IPS-18c (cell line): ENCODE results near the gene HOXC5.
A peak's percentile ranks its signal among the peaks of the same experiment; 100 is the strongest.

Experiments used
- H3K4me3 ChIP-seq: 2 replicates; pipeline ENCODE4 v1.7.0; 2013; ENCODE audit warnings: low read depth, mild to moderate bottlenecking, low read length, moderate library complexity; ENCODE audit not compliant: insufficient read depth
- H3K9me3 ChIP-seq: one replicate; pipeline ENCODE4 v1.6.1; 2013; ENCODE audit warnings: mild to moderate bottlenecking, low read length, moderate library complexity; ENCODE audit not compliant: control insufficient read depth, insufficient read depth

The HOXC5 gene

DNA sequence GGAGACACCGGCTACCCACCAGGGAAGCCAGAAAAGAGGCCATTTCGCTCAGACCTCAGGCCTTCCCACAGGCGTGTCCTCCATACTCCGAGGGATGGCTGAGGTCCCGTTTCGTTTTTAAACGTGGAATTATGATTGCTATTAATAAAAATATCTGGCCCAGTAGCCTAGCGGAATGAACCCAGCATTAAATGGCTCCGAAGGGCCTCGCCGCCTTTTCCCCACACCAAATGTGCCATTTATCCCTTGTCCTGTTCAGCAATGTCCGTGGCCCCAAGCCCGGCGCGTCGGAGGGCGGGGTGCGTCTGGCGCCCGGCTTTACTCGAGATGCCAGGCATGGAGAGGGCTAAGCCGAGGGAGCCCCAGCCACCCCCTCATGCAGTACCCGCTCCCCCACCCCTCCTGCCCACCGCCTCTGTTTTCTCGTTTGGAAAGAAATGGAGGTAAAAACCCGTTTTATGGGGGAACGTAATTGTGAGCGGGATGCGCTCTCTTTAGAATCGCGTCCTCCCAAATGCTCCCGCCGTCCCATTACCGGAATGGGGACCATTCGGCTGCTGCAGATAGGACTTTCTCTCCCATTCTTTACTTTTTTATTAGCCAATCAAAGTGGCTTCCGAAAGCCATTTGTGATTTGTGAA, 18.4 kb upstream of the HOXC5 start:
- peaks cover 2% of the 10 kb centered on the region for H3K9me3 ChIP-seq
- no peak overlapping the region for H3K4me3 ChIP-seq

DNA sequence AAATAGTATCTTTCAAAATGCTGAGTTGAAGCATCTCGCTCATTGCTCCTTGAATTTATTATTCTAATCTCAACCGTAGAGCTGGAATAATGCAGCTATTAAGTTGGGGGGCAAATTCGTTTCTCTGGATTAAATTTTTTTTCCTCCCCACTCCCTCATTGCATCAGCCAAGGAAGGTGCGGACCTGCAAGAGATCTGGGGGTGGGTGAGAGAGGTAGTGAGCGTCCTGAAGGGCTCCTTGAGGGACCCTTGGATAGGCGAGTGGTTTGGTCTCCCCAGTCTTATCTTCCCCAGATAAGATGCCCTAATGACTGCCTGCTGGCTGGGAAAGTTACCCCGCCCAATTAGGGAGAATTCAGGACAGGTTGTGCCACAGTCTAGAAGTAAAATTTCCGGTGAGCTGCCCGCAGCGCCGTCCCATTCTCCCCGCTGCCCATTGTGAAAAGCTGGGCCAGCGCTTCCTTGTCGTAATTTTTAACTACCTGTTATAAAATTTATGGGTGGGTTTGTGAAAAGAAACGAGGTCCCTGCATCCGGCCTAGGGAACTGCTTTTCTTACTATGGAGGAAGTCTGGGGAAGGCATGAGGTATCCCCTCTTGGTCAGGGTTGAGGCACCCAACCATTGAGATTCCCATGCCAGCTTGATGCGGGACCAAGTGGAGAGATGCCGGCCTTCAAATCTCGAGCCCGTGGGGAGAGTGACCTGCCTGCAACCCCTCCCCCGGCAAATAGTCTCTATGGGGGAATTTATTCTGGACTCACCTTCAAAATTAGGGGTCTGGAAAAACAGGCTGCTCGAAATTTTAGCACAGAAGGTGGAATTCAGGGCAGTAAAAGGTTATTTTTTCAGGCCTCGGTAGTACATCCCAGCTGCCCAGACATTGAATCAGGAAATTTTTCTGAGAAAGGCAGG, 17.6 kb upstream of the HOXC5 start:
- no peak overlapping the region for H3K4me3 ChIP-seq
- H3K9me3 ChIP-seq: no peaks in the 10 kb centered on the region

DNA sequence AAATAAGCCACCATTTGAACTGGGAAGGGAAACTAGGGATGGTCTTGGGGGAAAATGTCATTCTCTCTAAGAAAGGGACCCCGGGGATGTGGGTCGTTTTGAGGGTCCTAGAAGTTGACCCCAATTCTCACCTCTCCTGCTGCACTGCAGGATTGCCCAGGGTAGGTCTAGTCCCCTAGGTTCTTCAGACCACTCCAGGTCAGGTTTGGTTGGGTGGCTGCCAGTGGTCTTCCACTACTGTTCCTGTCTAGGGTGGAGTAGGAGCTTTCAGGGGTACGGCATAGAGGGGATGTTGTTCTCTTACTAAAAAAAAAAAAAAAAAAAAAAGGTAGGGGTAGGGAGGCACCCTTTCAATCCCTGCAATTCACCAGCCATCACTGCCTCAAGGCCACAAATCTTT, 16.8 kb upstream of the HOXC5 start:
- Histone ChIP-seq H3K9me3 (peaks cover under 1% of the 10 kb centered on the region), H3K4me3 (no peak overlapping the region)

DNA sequence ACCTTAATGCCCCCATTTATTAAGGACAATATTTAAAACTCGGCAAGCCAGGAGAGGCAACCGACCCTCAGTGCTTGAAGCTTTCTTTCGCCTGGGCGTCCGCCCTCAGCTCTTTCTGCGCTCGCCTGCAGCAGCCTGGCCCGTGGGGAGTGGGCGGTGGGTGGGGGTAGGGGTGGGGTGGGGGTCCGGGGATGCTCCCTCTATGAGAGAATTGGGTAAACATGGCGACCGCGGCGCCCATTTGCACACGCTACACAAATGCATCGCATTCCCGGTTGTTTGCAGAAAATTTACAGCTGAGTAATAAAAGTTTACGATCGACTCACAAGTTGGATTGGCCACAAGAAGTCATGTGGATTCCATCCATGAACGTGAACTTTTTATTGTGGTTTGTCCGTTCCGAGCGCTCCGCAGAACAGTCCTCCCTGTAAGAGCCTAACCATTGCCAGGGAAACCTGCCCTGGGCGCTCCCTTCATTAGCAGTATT, 16.3 kb upstream of the HOXC5 start:
- H3K9me3 ChIP-seq: peaks cover 2% of the 10 kb centered on the region
- H3K4me3 ChIP-seq: no peak overlapping the region

DNA sequence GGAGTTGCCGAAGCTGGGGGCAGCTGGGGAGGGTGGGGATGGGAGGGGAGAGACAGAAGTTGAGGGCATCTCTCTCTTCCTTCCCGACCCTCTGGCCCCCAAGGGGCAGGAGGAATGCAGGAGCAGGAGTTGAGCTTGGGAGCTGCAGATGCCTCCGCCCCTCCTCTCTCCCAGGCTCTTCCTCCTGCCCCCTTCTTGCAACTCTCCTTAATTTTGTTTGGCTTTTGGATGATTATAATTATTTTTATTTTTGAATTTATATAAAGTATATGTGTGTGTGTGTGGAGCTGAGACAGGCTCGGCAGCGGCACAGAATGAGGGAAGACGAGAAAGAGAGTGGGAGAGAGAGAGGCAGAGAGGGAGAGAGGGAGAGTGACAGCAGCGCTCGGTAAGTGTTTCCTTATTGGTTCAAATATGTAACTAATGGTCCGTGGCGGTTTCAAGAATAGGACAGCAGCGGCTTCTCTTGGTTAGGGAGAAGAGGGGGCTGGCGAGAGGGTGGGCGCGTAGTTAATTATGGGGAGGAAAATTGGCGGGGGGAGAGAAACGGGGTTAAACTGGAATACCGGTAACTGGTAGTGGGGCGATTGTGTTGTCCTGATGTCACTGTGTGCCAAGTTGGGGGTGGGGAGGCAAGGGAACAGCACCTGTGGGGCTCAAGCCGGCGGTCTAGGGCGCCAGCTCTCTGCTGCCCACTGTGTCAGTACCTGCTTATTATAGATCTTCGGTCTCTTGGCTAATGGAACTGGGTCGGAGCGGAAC, 15.6 kb upstream of the HOXC5 start:
- Histone ChIP-seq H3K9me3 (peaks cover 2% of the 10 kb centered on the region), H3K4me3 (peak overlapping the region; percentile 34)

DNA sequence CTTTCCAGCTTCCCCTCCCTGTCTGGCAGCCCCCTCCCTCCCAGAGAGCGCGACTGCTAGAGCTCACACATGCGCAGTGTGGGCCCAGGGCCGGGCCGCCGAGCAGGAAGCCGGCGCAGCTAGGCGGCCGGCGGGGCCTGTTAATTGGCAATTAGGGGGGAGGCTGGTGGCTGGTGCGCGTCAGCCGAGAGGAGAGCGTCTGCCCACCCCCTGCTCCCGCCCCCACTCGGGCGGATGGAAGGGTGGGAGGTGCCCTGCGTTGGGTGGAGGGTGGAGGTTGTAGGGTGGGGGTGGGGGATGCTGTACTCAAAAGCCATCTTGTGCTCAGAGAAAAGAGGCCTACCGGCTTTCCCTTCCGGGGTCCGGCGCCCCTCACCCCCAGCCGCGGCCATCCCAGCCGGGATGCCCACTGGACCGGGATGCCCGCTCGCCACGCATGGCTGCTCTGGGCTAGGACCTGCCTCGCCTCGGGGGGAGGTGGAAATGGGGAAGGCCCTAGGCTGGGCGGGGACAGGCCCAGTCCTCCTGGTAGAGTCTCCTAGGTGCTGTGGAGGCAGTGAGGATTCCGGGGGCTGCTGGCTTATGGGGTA, 14.9 kb upstream of the HOXC5 start:
- peak overlapping the region; percentile 34 for H3K4me3 ChIP-seq
- peaks cover 2% of the 10 kb centered on the region for H3K9me3 ChIP-seq

DNA sequence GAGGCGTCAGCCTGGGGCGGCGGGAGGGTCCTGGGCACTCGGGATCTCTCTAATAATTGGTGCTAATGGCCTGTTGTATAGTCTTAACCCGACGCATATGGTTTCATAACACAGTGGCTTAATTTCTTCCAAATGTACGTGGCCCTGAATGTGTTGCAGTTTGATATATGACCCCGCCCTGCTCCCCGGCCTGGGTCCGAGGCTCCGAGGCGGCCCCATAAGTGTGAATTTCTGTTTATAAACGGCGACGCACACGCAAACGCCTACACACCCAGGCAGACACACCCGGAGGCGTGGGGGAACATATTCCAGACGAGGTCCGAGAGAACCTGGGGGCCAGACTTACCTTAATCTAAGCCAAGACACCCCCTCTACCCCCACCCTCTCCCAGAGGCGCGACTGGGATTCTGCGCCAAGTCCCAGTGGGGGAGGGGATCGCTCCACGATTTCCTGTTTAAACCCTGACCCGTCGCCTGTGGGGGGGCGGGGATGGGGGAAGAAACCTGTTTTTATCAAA, 14.3 kb upstream of the HOXC5 start:
- peaks cover 2% of the 10 kb centered on the region for H3K9me3 ChIP-seq
- H3K4me3 ChIP-seq: peak overlapping the region; percentile 34; the same call in 1 of the 2 replicates

DNA sequence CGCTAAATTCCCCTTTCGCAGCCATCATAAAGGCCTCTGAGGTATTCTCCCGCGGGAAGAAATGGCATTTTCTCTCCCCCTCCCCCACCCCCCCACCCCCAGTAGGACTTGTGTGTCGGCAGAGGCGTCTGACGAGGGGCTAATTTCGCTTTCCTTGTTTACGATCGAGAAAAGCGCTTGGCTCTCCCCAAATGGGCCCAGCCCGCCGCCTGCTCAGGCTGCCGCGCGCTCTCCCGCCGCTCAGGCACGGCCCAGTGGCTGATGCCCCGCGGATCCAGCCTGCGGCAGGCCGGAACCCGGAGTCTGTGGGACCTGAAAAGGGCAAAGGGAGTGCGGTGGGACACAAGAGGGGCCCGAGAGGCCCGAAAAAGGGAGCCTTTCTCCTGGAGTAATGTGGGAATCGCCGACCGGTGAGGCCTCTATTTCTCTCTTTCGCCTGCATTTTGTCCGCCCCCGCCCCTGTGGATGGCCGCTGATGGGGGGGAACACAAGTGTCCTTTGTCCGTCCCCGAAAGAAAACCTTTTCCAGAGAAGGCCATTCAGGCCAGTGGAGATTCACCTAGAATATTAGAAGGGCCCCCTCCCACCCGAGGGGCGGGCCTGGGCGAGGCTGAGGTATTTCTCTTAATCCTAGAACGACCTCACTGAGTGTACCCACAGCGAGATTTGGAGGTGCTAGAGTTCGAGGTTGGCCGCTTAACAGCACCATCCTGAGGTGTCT, 13.6 kb upstream of the HOXC5 start:
- peaks cover 2% of the 10 kb centered on the region for H3K9me3 ChIP-seq
- peak overlapping the region; percentile 28; the same call in 1 of the 2 replicates for H3K4me3 ChIP-seq

DNA sequence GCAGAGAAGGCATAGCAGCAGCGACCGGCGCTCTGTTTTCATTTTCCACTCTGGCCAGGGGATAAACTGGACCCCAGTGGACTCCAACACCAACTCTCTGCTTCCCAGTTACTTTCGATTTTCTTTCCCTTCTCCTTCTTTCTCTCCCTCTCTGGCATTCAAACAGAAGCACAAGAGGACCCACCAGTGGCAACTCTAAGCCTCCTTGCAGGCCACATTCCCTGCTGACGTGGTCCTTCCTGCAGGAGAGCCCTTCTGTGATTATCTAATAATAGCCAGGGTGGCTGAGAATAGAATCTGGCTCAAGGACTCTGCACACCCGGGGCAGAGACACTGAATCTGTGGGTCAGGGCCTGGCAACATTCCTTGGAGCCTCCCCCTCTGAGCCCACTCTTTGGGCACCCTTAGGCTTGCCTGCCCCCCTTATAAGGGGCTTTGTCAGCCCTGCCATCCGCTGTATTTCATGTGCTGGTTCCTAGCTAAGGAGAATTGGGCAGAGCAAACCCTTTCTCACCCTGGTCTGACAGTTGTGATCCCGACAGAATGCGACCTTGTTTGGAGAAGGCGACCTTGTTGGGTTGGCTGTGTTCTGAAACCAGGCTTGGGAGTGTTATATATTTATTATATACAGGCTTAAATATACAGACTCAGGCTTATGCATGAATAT, 12.8 kb upstream of the HOXC5 start:
- Histone ChIP-seq H3K4me3 (no peak overlapping the region), H3K9me3 (peaks cover 2% of the 10 kb centered on the region)

DNA sequence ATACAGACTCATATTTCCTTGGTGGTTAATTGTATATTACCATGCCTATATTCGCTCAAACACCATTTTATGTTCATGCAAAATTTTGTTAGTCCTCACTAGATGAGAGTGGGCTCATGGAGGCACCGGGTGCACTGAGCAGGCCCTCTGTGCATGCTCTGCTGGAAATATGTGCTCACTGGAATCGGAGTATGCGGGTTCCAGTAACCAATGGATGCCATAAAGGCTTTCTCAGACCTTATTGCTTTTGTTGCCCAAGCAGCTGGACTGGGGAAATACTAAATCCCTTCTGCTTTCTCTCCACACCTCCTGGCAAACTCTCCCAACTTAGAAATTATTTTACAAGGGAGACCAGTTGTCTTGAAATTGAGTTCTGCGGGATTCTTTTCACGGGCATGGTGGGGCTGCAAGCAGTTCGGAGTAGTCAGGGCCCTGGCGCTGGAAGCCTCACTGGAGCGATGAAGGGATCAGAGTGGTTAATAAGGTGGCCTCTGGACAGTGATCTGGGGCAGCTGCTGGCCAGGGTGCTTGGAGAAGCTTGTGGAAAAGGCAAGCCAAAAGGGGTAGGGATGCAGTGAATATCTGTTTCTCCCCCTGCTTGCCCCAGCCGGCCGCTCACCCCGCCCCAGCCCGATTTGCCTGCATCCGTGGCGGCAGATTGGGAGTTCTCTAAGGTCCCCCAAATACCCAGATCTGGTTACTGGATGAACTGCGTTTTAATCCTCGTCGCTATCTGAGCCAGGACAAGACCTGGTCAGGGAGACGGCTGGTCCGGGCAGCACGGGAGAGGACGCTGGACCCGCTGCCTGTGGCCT, 12.1 kb upstream of the HOXC5 start:
- no peak overlapping the region for H3K4me3 ChIP-seq
- peaks cover 2% of the 10 kb centered on the region for H3K9me3 ChIP-seq

DNA sequence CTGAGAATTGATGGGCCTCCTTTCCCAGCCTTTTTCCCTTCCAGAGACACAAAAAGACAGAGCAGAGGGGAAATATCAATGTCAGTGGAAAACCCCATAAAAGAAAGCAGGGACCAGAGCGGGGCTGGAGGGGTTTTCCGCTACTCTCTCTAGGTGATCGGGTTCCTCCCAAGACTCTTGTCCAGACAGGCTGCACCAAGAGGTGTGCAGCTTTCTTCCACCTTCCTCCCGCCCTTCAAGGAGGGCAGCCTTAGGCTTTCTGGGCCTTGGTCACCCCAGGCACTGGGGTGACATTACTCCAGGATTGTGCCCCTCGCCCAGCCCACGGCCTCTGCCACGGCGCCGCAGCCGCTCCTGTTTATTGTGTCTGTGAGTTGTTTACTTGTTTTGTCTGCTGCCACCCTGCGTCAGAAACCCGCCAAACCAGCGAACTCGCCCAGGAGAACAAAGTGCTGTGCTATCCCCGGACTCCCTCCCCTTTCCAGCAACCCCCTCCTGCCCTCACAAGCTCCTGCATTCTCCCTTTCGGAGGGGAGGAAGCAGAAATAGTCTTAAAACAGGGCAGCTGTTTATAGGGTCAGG, 11.3 kb upstream of the HOXC5 start:
- peaks cover 2% of the 10 kb centered on the region for H3K9me3 ChIP-seq
- H3K4me3 ChIP-seq: no peak overlapping the region

DNA sequence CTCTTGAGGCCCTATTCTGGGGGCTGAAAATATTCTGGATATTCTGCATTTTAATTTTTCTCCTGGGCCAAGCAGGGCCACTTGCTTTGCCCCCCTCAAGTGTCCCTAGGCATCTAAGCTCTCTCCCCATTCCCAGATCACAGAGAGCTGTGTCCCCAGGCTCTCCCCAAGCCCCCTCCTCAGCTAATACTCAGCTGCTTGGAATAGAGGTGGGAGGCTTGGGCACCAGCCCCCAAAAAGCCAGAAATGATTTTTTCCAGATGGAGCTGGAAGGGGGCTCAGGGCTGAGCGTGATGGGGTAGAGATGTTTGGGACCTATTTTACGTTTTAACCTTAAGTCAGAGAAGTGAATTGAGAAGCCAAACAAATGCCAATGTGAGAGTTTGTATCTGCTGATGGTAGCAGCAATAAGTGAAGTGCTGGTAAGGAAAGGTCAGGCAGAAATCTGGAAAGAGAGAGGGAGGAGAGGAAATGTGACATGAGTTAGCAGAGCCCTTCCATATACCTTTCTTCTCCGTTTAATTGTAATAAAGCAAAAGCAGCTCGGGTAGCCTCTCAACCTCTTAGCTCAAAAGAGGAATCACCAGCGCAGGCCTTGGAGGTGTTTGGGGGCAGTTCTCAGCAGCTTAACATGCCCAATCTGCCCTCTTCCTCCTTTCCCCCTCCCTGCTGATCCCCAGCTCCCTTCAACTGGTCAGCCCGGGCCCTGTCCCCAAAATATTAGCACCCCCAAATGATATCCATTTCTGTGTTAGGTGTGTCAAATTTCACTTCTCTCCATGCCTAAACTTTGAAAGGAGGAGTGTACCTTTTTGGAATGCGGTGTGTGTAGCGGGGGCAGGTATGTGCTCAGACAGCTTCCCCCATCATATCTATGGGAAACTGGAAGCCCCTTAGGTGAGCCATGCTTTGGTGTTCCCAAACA, 9.6 kb upstream of the HOXC5 start:
- H3K9me3 ChIP-seq: peaks cover 2% of the 10 kb centered on the region
- H3K4me3 ChIP-seq: no peak overlapping the region

DNA sequence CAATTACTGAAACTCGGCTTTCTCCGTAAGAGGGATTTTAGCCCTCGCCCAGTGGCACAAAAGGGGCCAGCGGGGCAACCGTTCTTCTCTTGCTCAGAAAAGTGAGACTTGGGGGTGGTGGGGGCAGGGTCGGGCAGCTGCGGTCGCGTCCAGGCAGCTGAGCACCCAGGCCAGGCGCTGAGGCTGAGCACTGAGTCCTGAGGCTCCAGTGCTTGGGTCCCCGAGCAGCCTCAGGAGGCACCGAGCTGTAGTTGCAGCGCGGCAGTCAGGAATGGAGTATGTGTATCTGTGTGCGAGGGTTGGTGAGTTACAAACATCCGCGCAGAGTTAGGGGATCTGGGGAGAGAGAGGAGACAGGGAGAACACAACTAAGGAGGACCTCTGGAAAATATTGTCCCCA, 8.7 kb upstream of the HOXC5 start:
- Histone ChIP-seq H3K4me3 (no peak overlapping the region), H3K9me3 (peaks cover 5% of the 10 kb centered on the region)

DNA sequence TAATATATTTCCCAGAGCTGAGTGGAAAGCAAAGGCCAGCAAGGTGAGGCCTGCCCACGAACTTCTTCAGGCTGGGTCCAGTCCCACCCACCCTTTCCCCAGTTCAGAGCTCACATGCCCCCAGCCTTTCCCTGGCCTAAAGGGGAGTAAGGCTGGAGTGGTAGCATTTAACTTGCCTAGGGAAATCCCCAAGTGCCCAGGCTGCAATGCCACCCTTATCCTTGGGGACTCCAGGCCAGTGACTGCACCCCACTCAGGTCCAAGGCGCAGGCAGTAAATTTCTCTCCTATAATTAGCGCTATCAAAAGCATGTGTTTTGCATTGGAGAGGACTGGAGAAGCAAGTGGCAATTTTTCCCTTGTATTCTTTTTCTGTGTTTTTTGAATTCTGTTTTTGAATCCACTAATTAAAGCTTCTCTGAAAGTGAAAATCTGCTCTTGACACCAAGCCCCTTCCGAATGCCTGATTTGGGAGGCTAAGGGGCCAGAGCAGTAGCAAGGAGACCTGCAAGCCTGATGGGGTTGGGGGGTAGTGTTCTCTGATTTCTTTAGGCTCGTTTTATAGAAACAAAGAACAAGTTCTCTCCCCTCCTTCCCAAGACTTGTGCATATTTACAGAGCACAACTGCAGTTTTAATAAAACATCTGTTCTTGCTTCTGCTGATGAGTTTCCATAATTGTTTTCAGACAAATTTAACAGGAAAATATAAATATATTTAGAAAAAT, 8.1 kb upstream of the HOXC5 start:
- peaks cover 5% of the 10 kb centered on the region for H3K9me3 ChIP-seq
- no peak overlapping the region for H3K4me3 ChIP-seq
